ENCODE measurements around the gene CNKSR3. TPM values are rescaled to one million over a fixed set of nuclear protein-coding genes. Genes with fewer than 3 reads are reported as not detected.

The CNKSR3 gene
- total RNA-seq, 1 donor from 2014 or later, result 8.9 TPM

GRCh38 chr6:154479351-154479769 is 31.1 kb downstream of the CNKSR3 start:
- DNase-seq (ENCODE audit: low spot score), result peak; percentile 51

GRCh38 chr6:154478701-154479060 is 31.8 kb downstream of the CNKSR3 start:
- DNase-seq (ENCODE audit: low spot score), result no peak

DNA sequence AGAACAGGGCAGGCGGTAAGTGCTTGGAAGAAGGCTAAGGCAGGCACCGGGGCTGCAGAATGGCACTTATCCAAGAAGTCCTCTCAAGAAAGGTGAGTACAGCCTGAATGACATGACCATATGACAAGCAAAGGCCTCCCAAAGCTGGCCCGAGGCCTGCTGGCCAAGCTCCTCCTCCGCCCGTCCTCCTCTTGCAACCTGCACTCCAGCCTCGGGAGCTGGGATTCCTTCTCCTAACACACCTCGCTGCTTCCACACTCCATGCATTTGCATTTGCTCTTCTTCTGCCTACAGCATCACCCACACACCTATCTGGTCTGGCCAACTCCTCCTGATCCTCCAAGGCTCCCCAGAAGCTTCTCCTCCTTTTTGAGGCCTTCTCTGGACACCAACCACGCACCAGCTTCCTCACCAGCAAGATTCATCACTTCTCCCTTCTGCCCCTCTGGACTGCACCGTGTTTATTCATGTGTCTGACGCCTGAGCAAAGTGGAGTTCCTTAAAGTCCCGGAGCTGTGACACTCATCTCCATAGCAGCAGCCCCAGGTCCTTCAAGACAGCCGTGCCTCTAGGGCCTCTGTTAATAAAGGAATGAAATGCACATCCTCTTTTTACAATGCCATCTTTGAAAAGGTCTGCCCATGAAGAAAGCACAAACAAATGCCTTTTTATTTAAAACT is 32.3 kb downstream of the CNKSR3 start:
- DNase-seq (ENCODE audit: low spot score), result no peak

- no peak for DNase-seq (ENCODE audit: low spot score)
Observed at GRCh38 chr6:154476494-154476893, 34.0 kb downstream of the CNKSR3 start.

DNA sequence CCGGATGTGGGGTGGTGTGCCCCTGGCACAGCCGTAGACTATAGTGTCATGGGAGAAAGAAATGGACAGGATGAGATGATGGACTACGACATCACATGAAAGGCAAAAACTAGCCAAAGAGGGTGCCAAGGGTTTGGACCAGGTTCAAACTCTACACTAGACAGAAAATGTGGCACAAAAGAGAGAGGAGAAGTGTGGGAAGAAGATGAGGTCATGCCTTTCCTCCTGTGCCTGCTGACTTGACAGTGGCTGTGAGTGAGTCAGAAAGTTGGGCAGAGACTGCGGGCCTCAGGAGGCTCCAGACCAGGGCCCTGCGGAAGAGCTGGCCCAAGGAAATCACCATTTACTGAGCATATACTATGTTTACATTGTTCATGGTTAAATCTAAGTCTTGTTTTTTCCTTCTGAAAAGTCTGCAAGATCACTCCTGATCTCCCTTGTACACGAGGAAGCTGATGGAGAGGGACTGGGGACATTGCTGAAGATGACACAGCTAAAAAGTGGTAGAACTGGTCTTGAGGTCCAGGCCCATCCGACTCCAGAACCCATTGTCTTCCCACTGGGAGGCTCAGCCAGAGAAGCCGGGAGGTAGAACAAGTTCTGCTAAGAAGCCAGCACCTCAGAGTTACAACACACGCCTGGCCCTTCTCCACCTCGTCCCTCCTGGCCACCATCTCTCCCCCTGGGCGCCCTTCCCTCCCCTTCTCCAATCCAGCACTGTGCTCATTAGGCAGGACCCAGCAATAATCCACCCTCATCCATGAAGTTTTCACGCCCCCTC is 35.6 kb downstream of the CNKSR3 start:
- no peak for DNase-seq (ENCODE audit: low spot score)

GRCh38 chr6:154473324-154473723 is 37.2 kb downstream of the CNKSR3 start:
- DNase-seq (ENCODE audit: low spot score), result no peak

DNA sequence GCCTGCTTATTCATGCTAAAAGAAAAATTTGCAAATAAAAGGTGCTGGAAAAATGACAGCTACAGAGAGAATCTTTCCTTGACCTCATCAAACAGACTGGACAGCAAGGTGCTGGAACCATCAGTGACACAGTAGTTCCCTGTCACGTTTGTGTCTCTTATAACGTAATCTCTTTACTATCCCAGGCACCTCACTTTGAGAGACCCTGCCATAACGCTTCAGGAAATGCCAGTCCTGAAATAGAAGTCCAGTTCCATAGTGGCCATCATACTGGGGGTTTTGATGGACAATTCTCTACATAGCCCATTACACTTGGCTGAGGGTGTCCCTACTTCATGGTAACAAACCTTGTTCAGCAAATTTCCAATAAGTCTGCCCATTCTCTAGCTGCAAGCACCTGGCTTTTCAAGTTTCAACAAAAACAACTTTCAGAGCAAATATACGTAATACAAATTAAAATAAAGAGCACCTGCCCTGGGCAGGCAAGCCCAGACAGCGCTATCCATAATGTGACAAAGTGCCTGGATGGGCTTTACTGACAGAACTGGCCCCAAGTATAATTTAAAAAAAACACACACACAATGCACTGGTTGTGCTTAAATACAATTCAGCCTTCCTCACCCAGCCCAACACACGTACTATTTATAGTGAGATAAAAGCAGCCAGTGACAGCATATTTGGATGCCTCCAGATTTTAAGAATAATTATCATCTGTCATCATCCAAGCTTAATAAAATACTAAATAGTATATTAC is 38.7 kb downstream of the CNKSR3 start:
- DNase-seq (ENCODE audit: low spot score), result peak; percentile 52

- DNase-seq (ENCODE audit: low spot score), result no peak
Observed at GRCh38 chr6:154469306-154469935, 41.1 kb downstream of the CNKSR3 start.

DNA sequence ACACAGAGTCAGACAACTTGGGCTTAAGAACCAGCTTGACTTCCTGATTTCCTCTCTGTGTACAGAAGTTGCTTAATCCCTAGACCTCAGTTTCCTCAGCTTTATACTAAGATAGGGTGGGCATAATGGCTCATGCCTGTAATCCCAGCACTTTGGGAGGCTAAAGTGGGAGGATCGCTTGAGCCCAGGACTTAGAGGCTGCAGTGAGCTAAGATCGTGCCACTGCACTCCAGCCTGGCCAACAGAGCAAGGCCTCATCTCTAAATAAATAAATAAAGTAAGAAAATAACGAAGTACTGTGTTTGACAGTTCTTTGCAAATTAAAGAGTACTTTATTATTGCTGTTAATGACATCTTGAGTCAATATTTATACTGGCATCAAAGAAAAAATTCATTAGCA is 41.7 kb downstream of the CNKSR3 start:
- no peak for DNase-seq (ENCODE audit: low spot score)

- no peak for DNase-seq (ENCODE audit: low spot score)
Observed at GRCh38 chr6:154466971-154467679, 43.4 kb downstream of the CNKSR3 start.

DNA sequence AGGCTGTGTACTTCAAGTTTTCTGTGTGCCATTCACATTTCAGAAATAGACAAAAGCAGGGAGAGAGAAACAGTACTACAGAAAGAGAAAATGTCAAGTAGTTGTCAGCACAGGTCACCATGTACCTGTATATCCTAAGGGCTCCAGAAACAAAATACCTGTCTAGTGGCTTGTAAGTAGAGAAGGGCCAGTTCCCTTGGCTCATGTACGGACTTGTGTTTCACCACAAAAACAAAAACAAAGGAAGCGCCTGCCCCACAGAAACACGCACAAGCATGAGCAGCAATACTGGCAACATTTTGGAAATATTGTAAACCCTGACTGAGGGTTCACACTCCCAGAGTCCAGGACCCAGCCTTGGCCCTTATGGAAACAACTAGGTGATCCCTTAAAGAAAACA is 44.3 kb downstream of the CNKSR3 start:
- peak; percentile 52 for DNase-seq (ENCODE audit: low spot score)

GRCh38 chr6:154463573-154464419 is 46.7 kb downstream of the CNKSR3 start:
- DNase-seq (ENCODE audit: low spot score), result no peak

GRCh38 chr6:154462425-154462824 is 48.1 kb downstream of the CNKSR3 start:
- no peak for DNase-seq (ENCODE audit: low spot score)

- DNase-seq (ENCODE audit: low spot score), result no peak
Observed at GRCh38 chr6:154461348-154461747, 49.1 kb downstream of the CNKSR3 start.

GRCh38 chr6:154460306-154461071 is 50.0 kb downstream of the CNKSR3 start:
- DNase-seq (ENCODE audit: low spot score), result no peak

DNA sequence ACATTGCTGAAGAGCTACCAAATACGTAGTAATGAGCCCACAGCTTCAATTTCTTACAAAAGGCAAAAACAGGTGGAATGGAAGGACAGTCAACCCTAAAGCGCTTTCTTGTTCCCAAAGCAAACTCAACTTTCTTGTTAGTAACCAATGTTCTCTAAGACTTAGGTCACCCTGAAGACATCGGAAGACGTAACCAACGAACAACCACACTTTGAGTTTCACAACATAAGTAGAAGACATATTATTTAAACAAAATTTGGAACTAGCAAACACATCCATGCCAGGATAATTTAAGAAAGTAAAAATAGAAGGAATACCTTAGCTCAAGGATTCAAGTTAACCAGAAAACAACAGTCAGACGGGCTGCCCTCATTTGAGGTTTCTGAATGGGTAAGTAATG is 51.0 kb downstream of the CNKSR3 start:
- DNase-seq (ENCODE audit: low spot score), result no peak

DNA sequence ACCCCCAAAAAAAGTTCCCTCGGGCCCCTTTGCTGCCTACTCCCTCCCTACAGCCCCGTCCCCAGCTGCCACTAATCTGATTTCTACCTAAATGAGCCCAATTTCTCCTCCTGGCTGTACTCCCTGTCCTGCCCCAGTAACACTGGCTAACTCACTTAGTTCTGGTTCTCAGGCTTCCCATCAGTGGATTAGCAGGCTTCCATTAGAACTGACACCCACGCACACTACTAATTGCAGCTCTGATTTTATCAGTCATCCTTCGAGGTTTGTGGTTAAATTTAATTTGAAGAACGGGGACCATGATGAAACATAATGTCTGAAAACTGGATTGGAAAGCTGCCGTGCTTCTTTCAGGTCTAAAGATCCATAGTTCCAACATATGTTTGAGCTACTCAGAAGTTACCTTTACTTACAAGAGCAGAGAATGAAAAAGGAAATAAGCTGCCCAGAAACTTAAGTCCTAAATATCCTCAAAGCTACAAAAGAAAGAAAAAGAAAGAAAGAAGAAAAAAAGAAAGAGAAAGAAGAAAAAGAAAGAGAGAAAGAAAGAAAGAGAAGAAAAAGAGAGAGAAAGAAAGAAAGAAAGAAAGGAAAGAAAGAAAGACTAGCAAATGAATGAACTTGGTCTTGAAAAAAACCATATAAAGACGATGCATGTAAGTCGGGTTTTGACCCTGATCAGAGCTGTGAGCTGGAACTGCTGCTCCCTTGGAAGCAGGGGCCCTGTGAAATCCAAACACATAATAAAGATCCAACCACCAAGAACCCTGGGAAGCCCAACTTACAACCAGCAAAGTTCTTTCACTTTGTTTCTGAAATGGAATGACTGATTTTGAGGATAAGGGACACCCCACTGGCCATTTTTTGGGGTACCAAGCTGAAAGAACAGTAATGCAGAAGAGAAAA is 51.7 kb downstream of the CNKSR3 start:
- DNase-seq (ENCODE audit: low spot score), result no peak

DNA sequence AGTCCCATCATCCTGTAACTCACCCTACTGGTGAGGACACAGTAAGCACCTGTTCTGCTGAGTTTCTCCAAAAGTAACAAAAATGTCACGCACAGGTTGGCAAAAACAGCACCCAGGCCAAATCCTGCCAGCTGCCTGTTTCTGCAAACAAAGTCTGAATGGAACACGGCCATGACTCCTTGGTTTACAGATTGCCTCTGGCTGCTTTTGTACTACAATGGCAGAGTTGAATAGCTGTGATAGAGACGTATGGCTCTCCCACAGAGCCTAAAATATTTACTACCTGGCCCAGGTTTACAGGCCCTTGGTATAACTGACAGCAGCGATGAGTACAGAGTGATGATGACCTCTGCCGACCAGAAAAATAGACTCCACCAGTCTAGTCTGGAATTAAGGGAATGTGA is 52.6 kb downstream of the CNKSR3 start:
- no peak for DNase-seq (ENCODE audit: low spot score)
